Suprapubic skin (tissue), 4 donors: ENCODE results near the gene ATP2C2.

Experiments used
- CTCF ChIP-seq, 2 donors: fragments of 200-600 bp in 1 of 2; fragments of 450-650 bp in 1 of 2; sonication (generic) in 1 of 2; IDR thresholded peaks; one replicate each; pipeline ENCODE4 v1.5.1; 2016 to 2019; ENCODE audit warnings: antibody characterized with exemption in 2 of 2, mild to moderate bottlenecking in 1 of 2, moderate library complexity in 1 of 2
- POLR2A ChIP-seq, 2 donors: fragments of 450-650 bp; IDR thresholded peaks; one replicate each; pipeline ENCODE4 v1.6.1; 2017; ENCODE audit warnings: antibody characterized with exemption in 2 of 2, mild to moderate bottlenecking in 2 of 2, moderate library complexity in 2 of 2
- POLR2AphosphoS5 ChIP-seq, 3 donors: sonication (generic); formaldehyde crosslinking; IDR thresholded peaks; one replicate each; pipeline ENCODE4 v1.6.1; 2017; ENCODE audit warnings: antibody characterized with exemption in 3 of 3

GRCh38 chr16:84332975-84333684 lies 35.2 kb upstream of the ATP2C2 start:
- TF ChIP-seq POLR2A (IDR thresholded peaks at IDR 0.05) (no peak), CTCF (IDR thresholded peaks at IDR 0.05) (no peak), POLR2AphosphoS5 (IDR thresholded peaks at IDR 0.05) (no peak)
